ENCODE data around the gene CNGB1.

- TF ChIP-seq, protein P1, sequence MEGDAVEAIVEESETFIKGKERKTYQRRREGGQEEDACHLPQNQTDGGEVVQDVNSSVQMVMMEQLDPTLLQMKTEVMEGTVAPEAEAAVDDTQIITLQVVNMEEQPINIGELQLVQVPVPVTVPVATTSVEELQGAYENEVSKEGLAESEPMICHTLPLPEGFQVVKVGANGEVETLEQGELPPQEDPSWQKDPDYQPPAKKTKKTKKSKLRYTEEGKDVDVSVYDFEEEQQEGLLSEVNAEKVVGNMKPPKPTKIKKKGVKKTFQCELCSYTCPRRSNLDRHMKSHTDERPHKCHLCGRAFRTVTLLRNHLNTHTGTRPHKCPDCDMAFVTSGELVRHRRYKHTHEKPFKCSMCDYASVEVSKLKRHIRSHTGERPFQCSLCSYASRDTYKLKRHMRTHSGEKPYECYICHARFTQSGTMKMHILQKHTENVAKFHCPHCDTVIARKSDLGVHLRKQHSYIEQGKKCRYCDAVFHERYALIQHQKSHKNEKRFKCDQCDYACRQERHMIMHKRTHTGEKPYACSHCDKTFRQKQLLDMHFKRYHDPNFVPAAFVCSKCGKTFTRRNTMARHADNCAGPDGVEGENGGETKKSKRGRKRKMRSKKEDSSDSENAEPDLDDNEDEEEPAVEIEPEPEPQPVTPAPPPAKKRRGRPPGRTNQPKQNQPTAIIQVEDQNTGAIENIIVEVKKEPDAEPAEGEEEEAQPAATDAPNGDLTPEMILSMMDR (IDR thresholded peaks at IDR 0.05; ENCODE audit: insufficient read depth, low read length, poor library complexity, severe bottlenecking), result peak; percentile 81
- TF ChIP-seq EZH2phosphoT487 (conservative IDR thresholded peaks at IDR 0.05; ENCODE audit: low read length), result no peak
Observed at GRCh38 chr16:57899771-57900661, 70.9 kb downstream of the CNGB1 start.

All from SU-DHL-6 (cell line).